GM18505 (cell line): Measurements from ENCODE around the gene CENPK.
"Not testable (repeated sequence)": the region's sequence is repeated elsewhere in the genome, so short reads cannot be mapped to it uniquely, and the experiment has no call there.

Experiments used
- ATAC-seq: cut with Tn5 transposase; IDR thresholded peaks from one replicate; pipeline ENCODE4 v1.9.1; 2021; ENCODE audit not compliant: unreplicated experiment
- POLR2A ChIP-seq: IDR thresholded peaks from 4 replicates; pipeline ENCODE4 v1.6.1; 2011; ENCODE audit warnings: borderline replicate concordance; ENCODE audit not compliant: insufficient read depth, insufficient read length; ENCODE audit errors: extremely low read depth

CENPK gene

GRCh38 chr5:65544473-65544872, 18.5 kb downstream of the CENPK start:
- no peak for ATAC-seq
- TF ChIP-seq POLR2A: no peak

- no peak for TF ChIP-seq POLR2A
- ATAC-seq: no peak
Observed at GRCh38 chr5:65539827-65540226, 23.1 kb downstream of the CENPK start.

GRCh38 chr5:65535529-65535987, 27.4 kb downstream of the CENPK start:
- TF ChIP-seq POLR2A: no peak
- no peak for ATAC-seq

- TF ChIP-seq POLR2A: no peak
- no peak for ATAC-seq
Observed at GRCh38 chr5:65530904-65531303, 32.1 kb downstream of the CENPK start.

- no peak for TF ChIP-seq POLR2A
- no peak for ATAC-seq
Observed at GRCh38 chr5:65525726-65526125, 37.2 kb downstream of the CENPK start.

- no peak for ATAC-seq
- TF ChIP-seq POLR2A: no peak
Observed at GRCh38 chr5:65512170-65512937, 50.6 kb downstream of the CENPK start.

GRCh38 chr5:65508978-65509377, 54.0 kb downstream of the CENPK start:
- no peak for TF ChIP-seq POLR2A
- no peak for ATAC-seq

GRCh38 chr5:65506961-65507360, 56.0 kb downstream of the CENPK start:
- TF ChIP-seq POLR2A: no peak
- ATAC-seq: no peak

- no peak for TF ChIP-seq POLR2A
- ATAC-seq: no peak
Observed at GRCh38 chr5:65489119-65489518, 73.8 kb downstream of the CENPK start.

- not testable (repeated sequence) for ATAC-seq
Observed at GRCh38 chr5:65488038-65488687, 74.8 kb downstream of the CENPK start.

- not testable (repeated sequence) for ATAC-seq
Observed at GRCh38 chr5:65486803-65487202, 76.2 kb downstream of the CENPK start.

- no peak for TF ChIP-seq POLR2A
- ATAC-seq: no peak
Observed at GRCh38 chr5:65485405-65485804, 77.6 kb downstream of the CENPK start.

- peak; percentile 46 for ATAC-seq
- no peak for TF ChIP-seq POLR2A
Observed at GRCh38 chr5:65483546-65484346, 79.2 kb downstream of the CENPK start.
